ENCODE results near the gene NUPR2.
"Not testable (repeated sequence)": the region's sequence is repeated elsewhere in the genome, so short reads cannot be mapped to it uniquely, and the experiment has no call there.

The NUPR2 gene

DNA sequence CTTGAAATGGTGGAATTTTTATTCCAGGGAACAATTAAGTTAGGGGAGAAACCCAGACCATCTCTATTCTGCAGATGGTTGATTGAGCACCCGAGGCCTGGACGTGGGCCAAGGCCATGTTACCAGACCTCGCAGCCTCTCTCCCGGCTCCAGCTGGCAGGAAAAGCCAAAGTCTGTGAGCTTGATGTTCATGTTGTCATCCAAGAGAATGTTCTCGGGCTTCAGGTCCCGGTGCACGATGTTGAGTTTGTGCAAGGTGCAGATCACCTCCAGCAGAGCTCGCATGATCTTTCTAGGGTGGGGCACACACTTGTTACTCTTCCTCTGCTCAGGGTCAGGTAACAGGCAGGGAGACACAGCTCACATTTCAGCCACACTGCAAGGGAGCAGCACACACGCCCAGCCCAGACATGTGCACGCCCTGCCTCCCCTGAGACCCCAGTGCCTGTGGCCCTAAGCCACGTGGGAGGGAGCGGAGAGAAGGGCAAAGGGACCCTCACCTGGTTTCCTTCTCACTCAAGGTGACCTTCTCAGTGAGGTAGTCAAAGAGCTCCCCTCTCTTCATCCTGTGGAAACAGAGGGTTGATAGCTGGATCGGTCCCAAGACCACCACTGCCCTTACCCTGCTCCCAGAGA is 32.9 kb downstream of the NUPR2 start:
- peak; percentile 81 to 85 for DNase-seq

DNA sequence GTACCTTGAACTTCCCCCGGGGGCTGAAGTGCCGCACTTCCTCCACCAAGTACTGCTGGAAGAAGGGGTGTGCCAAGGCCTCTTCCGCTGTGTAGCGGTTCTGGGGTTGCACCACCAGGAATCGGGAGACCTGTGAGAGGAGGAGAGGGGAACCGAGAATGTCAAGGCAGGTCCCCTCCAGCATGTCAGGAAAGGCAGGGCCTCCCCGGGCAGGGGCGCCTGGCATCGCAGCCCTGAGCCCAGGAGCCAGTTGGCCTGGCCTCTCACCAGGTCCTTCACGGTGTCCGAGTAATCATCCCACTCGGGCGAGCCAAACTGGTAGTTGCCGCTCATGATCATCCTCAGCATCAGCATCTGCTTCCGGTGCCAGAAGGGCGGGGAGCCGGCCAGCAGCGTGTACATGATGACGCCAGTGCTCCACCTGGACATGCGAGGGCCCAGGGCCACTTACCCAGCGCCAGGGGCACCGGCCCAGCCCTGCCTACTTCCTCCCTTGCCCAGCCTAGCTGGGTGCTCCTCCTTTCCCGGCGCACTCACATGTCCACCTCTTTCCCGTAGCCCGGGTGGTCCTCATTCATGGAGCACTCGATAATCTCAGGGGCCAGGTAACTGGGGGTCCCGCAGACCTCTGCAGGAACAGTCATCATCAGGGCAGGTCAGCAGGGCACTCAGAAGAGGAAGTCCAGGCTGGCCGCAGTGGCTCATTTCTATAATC is 34.4 kb downstream of the NUPR2 start:
- peak; percentile 52 to 88 for DNase-seq

DNA sequence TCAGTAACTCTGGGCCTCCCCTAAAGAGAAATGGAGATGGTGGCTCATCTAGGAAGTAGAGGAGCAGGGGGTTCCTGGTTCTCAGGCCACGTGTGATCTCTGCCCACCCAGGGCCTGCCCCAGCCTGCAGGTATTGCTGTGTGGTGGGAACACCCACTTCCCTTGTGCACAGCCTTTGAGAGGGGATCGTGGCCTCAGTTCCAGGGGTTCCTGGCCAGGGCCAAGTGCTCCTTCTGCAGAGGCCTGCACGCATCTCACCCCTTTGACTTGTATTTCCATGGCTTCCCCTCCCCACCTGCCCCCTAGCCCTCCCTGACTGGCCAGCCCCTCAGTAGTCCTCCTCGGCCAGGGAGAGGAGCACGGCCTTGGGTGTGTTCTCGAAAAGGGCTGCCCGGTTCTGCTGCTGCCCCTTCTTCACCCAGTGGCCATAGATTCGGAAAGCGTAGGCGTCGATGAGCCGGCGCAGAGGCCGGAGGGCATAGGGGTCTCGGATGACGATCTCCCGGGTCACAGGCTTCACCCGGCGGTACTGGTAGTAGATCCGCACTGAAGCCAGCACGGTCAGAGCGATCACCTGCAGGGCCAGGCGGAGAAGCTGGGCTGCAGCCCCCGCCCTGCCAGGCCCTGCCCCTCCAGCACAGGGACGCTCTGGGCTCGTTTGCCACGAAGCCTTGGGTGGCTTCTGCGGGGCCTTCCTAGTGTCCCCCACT is 35.3 kb downstream of the NUPR2 start:
- not testable (repeated sequence) for DNase-seq

DNA sequence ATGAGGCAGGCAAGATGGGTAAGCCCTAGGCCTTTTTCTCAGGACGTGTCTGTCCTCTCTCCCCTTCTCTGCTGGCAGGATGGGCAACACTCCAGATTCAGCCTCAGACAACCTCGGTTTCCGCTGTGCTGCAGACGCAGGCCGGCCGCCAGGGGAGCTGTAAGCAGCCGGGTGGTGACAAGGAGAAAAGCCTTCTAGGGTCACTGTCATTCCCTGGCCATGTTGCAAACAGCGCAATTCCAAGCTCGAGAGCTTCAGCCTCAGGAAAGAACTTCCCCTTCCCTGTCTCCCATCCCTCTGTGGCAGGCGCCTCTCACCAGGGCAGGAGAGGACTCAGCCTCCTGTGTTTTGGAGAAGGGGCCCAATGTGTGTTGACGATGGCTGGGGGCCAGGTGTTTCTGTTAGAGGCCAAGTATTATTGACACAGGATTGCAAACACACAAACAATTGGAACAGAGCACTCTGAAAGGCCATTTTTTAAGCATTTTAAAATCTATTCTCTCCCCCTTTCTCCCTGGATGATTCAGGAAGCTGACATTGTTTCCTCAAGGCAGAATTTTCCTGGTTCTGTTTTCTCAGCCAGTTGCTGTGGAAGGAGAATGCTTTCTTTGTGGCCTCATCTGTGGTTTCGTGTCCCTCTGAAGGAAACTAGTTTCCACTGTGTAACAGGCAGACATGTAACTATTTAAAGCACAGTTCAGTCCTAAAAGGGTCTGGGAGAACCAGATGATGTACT is 36.6 kb downstream of the NUPR2 start:
- peak; percentile 89 to 94 for DNase-seq

DNA sequence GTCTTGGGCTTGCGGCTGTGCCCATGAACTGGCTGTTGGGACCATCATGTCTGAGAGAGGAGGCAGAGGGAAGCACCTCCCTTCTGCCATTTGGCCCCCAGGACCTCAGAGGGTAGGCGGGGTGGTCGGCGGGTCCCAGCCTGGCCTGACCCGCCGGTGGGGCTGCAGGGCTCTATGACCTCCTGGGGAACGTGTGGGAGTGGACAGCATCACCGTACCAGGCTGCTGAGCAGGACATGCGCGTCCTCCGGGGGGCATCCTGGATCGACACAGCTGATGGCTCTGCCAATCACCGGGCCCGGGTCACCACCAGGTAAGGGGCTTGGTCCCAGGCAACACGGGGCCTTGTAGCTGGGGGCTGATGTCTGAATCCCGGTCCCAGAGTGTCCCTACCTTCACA is 38.0 kb downstream of the NUPR2 start:
- DNase-seq, result no peak

DNA sequence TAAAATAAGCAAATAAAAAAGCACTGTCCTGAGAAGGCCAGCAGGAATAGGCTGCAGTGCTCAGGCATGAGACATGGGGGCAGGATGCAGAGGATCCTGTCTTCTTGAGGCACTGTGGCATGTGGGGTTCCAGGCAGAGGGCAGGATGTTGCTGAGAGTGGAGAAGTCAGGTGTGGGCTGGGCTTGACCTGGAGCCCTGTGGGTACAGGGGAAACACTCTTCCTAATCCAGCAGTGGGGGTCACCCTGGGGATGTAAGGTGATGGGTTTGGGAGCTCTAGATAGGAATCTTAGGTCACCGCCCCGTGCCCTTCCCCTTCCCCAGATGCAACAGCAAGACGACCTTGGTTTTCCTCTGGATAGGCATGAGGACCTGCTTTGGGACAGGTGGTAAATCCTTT is 38.5 kb downstream of the NUPR2 start:
- no peak for DNase-seq

DNA sequence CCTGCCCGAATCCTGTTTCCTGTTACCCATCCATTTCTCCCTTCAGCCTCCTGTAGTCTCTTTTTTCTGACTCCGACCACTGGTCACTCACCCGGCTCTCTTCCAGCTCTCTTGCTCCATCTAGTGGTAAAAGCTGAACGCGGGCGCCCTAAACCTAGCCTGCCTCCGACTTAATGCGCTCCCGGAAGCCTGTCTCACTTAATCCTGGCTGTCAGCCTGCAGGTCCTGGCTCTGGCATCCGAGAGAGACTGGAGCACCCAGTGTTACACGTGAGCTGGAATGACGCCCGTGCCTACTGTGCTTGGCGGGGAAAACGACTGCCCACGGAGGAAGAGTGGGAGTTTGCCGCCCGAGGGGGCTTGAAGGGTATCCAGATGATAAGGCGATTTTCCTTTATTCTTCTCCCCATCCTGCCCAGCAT is 41.8 kb downstream of the NUPR2 start:
- peak; percentile 87 to 89 for DNase-seq

DNA sequence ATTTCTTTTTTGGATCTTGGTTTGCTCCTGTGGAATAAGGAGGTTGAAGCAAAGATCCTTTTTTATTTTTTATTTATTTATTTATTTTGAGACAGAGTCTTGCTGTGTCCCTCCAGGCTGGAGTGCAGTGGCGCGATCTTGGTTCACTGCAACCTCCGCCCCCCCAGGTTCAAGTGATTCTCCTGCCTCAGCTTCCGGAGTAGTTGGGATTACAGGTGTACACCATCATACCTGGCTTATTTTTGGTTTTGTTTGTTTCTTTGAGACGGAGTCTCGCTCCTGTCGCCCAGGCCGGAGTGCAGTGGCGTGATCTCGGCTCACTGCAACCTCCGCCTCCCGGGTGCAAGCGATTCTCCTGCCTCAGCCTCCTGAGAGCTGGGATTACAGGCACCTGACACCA is 49.8 kb downstream of the NUPR2 start:
- not testable (repeated sequence) for DNase-seq
